GM18499 (cell line): ENCODE results near the gene SPTLC3.

ENCODE experiments used
- ATAC-seq: cut with Tn5 transposase; IDR thresholded peaks from one replicate; pipeline ENCODE4 v1.9.1; 2021; ENCODE audit warnings: moderate number of reproducible peaks; ENCODE audit not compliant: insufficient read depth, unreplicated experiment

The SPTLC3 gene

GRCh38 chr20:13089950-13090469 lies 81.2 kb downstream of the SPTLC3 start:
- ATAC-seq: no peak

- ATAC-seq: no peak
These were observed 83.3 kb downstream of the SPTLC3 start for GRCh38 chr20:13092111-13092510.

- no peak for ATAC-seq
These were observed 86.2 kb downstream of the SPTLC3 start for GRCh38 chr20:13094976-13095375.

DNA sequence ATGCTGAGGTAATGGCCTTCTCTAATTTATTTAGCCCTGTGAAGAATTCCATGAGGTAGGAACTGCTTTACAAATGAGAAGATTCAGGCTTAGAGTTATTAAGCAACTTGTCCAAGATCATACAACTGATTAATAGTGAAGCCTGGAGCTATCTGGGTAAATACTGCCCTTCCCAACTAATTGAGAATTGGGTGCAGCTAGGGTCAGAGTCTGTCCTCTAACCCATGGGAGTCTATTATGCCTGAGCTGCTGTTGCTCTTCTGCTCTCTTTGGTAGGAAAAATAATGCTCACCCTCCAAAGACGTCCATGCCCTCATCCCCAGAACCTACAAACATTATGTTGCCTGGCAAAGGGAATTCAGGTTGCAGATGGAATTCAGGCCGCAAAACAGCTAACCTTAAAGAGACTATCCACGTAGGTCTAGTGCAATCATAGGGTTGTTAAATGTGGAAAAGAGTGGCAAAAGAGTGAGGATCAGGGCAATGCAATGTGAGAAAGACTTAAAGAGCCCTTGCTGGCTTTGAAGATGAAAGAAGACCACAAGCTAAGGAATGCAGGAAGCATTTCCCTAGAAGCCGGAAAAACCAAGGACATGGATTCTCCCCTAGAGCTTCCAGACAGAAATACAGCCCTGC lies 90.1 kb downstream of the SPTLC3 start:
- ATAC-seq: no peak

DNA sequence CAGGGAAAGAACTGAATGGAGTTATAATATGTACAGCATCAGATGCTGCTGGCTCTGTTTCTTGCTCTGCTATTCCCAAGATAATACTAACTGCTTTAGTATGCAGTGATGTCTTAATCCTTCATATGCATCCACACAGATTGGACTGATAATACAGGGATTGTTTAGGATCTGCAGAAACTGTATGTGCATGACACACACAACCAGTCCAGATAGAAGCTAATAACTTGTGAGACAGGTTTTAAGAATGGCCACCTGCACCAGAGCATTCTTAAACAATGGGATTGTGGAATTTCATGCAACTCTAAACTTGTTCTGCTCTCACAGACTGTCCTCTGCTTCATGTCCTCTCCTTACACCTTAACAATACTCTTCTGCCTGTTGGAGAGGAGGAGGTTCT lies 90.9 kb downstream of the SPTLC3 start:
- no peak for ATAC-seq

GRCh38 chr20:13101276-13101675 lies 92.5 kb downstream of the SPTLC3 start:
- ATAC-seq: no peak

- ATAC-seq: no peak
These were observed 92.9 kb downstream of the SPTLC3 start for GRCh38 chr20:13101706-13102105.

GRCh38 chr20:13102237-13102636 lies 93.5 kb downstream of the SPTLC3 start:
- no peak for ATAC-seq

GRCh38 chr20:13102694-13103093 lies 93.9 kb downstream of the SPTLC3 start:
- ATAC-seq: no peak

GRCh38 chr20:13105039-13105438 lies 96.3 kb downstream of the SPTLC3 start:
- no peak for ATAC-seq

DNA sequence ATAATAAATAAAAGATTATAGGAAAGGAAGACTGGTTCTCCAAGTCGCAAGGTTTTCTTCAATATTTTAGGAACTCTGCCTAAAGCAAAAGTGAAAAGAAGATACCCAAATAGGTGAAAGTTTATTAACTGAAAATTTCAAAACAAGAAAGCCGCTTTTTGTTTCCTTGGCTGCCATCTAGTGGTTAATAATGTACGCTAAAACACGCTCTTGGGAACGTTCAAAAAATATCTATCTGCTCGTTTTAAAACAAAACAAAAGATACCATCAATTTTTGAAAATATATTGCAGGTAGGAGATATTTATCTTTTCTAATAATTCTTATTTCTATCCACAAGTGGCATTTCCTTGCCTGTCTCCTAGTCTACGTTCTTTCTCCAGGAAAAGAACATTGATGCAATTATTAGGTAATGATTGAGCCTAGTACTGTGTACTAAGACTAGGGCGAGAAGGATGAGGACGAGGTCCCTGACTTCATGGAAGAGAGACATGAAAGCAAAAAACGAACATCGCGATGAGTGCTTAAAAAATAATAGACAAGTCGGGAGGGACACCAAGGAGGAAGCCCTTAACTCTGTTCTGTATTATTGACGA lies 97.2 kb downstream of the SPTLC3 start:
- no peak for ATAC-seq

GRCh38 chr20:13109658-13110057 lies 100.9 kb downstream of the SPTLC3 start:
- ATAC-seq: no peak

- no peak for ATAC-seq
These were observed 102.0 kb downstream of the SPTLC3 start for GRCh38 chr20:13110796-13111195.

- ATAC-seq: no peak
These were observed 102.6 kb downstream of the SPTLC3 start for GRCh38 chr20:13111249-13111911.

GRCh38 chr20:13113731-13114130 lies 105.0 kb downstream of the SPTLC3 start:
- no peak for ATAC-seq

- ATAC-seq: no peak
These were observed 108.4 kb downstream of the SPTLC3 start for GRCh38 chr20:13117200-13117599.

GRCh38 chr20:13118676-13119075 lies 109.9 kb downstream of the SPTLC3 start:
- ATAC-seq: no peak

DNA sequence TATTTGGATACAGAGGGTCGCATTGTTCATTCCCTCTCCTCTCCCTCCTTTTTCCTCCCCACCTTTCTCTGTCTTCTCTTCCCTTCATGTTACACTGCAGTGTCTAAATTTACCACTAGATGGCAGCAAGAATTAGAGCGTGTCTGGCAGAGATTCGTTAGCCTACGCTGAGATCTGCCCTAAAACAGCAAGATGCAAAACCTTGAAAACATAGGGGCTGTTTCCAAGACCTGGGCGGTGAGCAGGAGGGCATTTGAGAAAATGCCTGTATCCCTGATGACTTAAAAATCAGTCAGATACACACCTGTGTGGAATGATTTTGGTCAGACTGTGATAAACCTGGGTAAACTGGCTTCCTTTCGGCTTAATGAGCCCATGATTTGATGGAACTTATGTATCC lies 110.8 kb downstream of the SPTLC3 start:
- ATAC-seq: no peak

DNA sequence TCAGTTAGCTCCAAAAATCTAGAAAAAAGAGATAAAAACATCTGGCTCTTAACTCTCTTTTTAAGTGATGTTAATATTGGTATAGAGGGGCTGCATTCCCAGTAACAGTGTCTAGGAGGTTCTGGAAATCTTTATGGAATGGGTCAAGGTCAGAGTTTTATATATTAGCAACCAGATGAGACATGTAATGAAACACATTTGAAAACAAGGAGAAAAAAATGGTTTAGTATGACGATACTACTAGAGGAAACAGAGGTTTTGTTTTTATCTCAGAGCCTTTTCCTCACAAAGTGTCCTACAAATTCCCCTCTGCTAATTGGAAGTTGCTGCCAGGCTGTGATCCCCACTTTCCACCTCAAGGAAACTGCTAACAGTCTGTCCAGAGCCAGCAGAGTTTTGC lies 111.7 kb downstream of the SPTLC3 start:
- no peak for ATAC-seq

GRCh38 chr20:13121840-13122515 lies 113.2 kb downstream of the SPTLC3 start:
- peak; percentile 66 for ATAC-seq

DNA sequence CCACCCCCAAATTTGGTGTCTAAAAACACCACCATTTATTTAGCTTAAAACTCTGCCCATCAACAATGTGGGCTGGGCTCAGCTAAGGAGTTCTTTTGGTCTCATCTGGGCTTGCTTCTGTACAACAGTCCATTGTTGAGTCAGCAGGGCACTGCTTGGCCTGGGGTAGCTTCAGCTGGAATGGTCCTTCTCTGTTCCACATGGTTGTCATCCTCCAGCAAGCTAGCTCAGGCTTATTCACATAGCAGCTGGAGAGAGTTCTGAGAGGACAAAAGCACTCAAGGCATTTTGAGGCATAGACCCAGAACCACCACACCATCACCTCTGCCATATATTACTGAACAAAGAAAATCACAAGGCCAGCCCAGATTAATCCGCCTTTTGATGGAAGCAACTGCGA lies 116.7 kb downstream of the SPTLC3 start:
- no peak for ATAC-seq
